ENCODE measurements around the gene TNFRSF21. TPM values are rescaled to one million over a fixed set of nuclear protein-coding genes. Genes with fewer than 3 reads are reported as not detected.

Gene TNFRSF21
- total and polyA plus RNA-seq, 10 of the 15 experiments (the other 5 are each of a cell fraction or from before 2014, with no cell fraction given), result 0.09 to 1.0 (median 0.27) TPM

- Histone ChIP-seq H3K27me3 (replicated peaks in 1 of 2; ENCODE audit: control insufficient read depth in 2 of 2, insufficient read depth in 2 of 2, low read length in 1 of 2) (no peaks in the 10 kb centered on the region), H3K4me3 (no peak overlapping the region), H3K4me1 (ENCODE audit: control insufficient read depth, insufficient read depth, low read length) (no peaks in the 10 kb centered on the region), H3K9me3 (replicated peaks; ENCODE audit: control insufficient read depth, insufficient read depth, low read length) (no peaks in the 10 kb centered on the region), H4K20me1 (ENCODE audit: control insufficient read depth, insufficient read depth) (no peaks in the 10 kb centered on the region), H3K36me3 (ENCODE audit: control insufficient read depth in 2 of 2, insufficient read depth in 2 of 2, low read length in 1 of 2) (no peaks in the 10 kb centered on the region), H3K9ac (ENCODE audit: control insufficient read depth, insufficient read depth, low read length) (no peak overlapping the region), H3K27ac (ENCODE audit: control insufficient read depth, insufficient read depth) (no peak overlapping the region), H2AFZ (ENCODE audit: control insufficient read depth, low read depth, low read length) (no peak overlapping the region), H3K79me2 (ENCODE audit: control insufficient read depth, insufficient read depth, low read length) (no peaks in the 10 kb centered on the region), H3K4me2 (ENCODE audit: control insufficient read depth, insufficient read depth) (no peak overlapping the region)
- RAD21 ChIA-PET (ENCODE audit: unreplicated experiment), result no interaction called here
- no peak for DNase-seq (ENCODE audit: low read depth, low spot score)
- CTCF ChIA-PET, result no interaction called here
- SMC1A ChIA-PET (ENCODE audit: uncharacterized antibody, unreplicated experiment), result no interaction called here
- BruUV-seq (replicated peaks), result no TSS peak
- FAIRE-seq, result no peak
- intact Hi-C loops (cut with micrococcal nuclease; ENCODE audit: unreplicated experiment), result no loop called here
- WGBS (ENCODE audit: insufficient coverage, insufficient replicate concordance, low lambda C conversion rate, missing lambda C conversion rate), result 64% methylated on average over 7 of the region's 7 CpGs
- no peak for ATAC-seq
- POLR2A ChIA-PET, result no interaction called here
- in situ Hi-C loops (cut with MboI), result no loop called here
- no peak for TF ChIP-seq NFXL1 (IDR thresholded peaks at IDR 0.05; ENCODE audit: borderline replicate concordance)
- TF ChIP-seq MYC (IDR thresholded peaks at IDR 0.05; ENCODE audit: insufficient read depth, insufficient read length, insufficient replicate concordance, low read length, severe bottlenecking), result no peak
- TF ChIP-seq YY1 (IDR thresholded peaks at IDR 0.05; ENCODE audit: low read depth, low read length), result no peak
- TF ChIP-seq, protein P1, sequence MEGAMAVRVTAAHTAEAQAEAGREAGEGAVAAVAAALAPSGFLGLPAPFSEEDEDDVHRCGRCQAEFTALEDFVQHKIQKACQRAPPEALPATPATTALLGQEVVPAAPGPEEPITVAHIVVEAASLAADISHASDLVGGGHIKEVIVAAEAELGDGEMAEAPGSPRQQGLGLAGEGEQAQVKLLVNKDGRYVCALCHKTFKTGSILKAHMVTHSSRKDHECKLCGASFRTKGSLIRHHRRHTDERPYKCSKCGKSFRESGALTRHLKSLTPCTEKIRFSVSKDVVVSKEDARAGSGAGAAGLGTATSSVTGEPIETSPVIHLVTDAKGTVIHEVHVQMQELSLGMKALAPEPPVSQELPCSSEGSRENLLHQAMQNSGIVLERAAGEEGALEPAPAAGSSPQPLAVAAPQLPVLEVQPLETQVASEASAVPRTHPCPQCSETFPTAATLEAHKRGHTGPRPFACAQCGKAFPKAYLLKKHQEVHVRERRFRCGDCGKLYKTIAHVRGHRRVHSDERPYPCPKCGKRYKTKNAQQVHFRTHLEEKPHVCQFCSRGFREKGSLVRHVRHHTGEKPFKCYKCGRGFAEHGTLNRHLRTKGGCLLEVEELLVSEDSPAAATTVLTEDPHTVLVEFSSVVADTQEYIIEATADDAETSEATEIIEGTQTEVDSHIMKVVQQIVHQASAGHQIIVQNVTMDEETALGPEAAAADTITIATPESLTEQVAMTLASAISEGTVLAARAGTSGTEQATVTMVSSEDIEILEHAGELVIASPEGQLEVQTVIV (IDR thresholded peaks at IDR 0.05; ENCODE audit: borderline replicate concordance, partially characterized antibody), result no peak
- no peak for TF ChIP-seq TARDBP (IDR thresholded peaks at IDR 0.05; ENCODE audit: borderline replicate concordance)
- TF ChIP-seq BMI1 (IDR thresholded peaks at IDR 0.05; ENCODE audit: borderline replicate concordance), result no peak
- TF ChIP-seq TCF7 (IDR thresholded peaks at IDR 0.05; ENCODE audit: borderline replicate concordance), result no peak
- TF ChIP-seq HDAC6 (IDR thresholded peaks at IDR 0.05; ENCODE audit: unreplicated experiment), result no peak
- TF ChIP-seq RAD21 (IDR thresholded peaks at IDR 0.05; ENCODE audit: insufficient read depth, low read depth, low read length), result no peak
- TF ChIP-seq PAX8 (IDR thresholded peaks at IDR 0.05), result no peak
- TF ChIP-seq ZNF592 (IDR thresholded peaks at IDR 0.05), result no peak
- TF ChIP-seq SPI1 (IDR thresholded peaks at IDR 0.05; ENCODE audit: borderline replicate concordance, insufficient read depth, low read depth, low read length), result no peak
- no peak for TF ChIP-seq SIX5 (IDR thresholded peaks at IDR 0.05; ENCODE audit: low read depth, low read length, severe bottlenecking)
- no peak for TF ChIP-seq POLR2AphosphoS5 (IDR thresholded peaks at IDR 0.05; ENCODE audit: low read length)
- TF ChIP-seq KDM1A (IDR thresholded peaks at IDR 0.05; ENCODE audit: borderline replicate concordance), result no peak
- TF ChIP-seq MTA3 (IDR thresholded peaks at IDR 0.05; ENCODE audit: borderline replicate concordance, low read length), result no peak
Observed at GRCh38 chr6:47229255-47229654, 80.5 kb downstream of the TNFRSF21 start.
